ENCODE measurements around the gene KPNA3. TPM values are rescaled to one million over a fixed set of nuclear protein-coding genes. Genes with fewer than 3 reads are reported as not detected.

KPNA3 gene
- total and polyA plus RNA-seq, 2 donors (not counting 3 experiments of a cell fraction or from before 2014, with no cell fraction given): 19.6 to 60.4 TPM

- H3K27me3 ChIP-seq (ENCODE audit: control insufficient read depth in 2 of 2, insufficient read depth in 2 of 2, low read length in 2 of 2): no peaks in the 10 kb centered on the region
- POLR2A ChIA-PET: no interaction called here
- H3K4me1 ChIP-seq (ENCODE audit: control insufficient read depth, extremely low read depth, insufficient read depth, low read length): no peaks in the 10 kb centered on the region
- H3K9ac ChIP-seq (replicated peaks; ENCODE audit: extremely low read depth, insufficient read depth, low read length): no peak overlapping the region
- no peak overlapping the region for H3K4me3 ChIP-seq (replicated peaks in 1 of 3; ENCODE audit: insufficient read depth in 1 of 3, low read depth in 1 of 3, low read length in 3 of 3)
- no peaks in the 10 kb centered on the region for H3K79me2 ChIP-seq (ENCODE audit: control insufficient read depth, insufficient read depth, low read length)
- no peaks in the 10 kb centered on the region for H3K36me3 ChIP-seq (ENCODE audit: control insufficient read depth in 2 of 2, extremely low read depth in 1 of 2, insufficient read depth in 2 of 2, low read length in 2 of 2)
- DNase-seq (ENCODE audit: low read depth, low spot score) (no peak), FAIRE-seq (no peak)
- H3K27ac ChIP-seq (ENCODE audit: insufficient read depth, low read depth, low read length): no peak overlapping the region
- H2AFZ ChIP-seq (ENCODE audit: low read depth, low read length): no peak overlapping the region
- TF ChIP-seq, protein P1, sequence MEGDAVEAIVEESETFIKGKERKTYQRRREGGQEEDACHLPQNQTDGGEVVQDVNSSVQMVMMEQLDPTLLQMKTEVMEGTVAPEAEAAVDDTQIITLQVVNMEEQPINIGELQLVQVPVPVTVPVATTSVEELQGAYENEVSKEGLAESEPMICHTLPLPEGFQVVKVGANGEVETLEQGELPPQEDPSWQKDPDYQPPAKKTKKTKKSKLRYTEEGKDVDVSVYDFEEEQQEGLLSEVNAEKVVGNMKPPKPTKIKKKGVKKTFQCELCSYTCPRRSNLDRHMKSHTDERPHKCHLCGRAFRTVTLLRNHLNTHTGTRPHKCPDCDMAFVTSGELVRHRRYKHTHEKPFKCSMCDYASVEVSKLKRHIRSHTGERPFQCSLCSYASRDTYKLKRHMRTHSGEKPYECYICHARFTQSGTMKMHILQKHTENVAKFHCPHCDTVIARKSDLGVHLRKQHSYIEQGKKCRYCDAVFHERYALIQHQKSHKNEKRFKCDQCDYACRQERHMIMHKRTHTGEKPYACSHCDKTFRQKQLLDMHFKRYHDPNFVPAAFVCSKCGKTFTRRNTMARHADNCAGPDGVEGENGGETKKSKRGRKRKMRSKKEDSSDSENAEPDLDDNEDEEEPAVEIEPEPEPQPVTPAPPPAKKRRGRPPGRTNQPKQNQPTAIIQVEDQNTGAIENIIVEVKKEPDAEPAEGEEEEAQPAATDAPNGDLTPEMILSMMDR (IDR thresholded peaks at IDR 0.05; ENCODE audit: extremely low read depth in 1 of 2, insufficient read depth in 1 of 2, low read depth in 1 of 2, low read length in 2 of 2): no peak
- TF ChIP-seq POLR2AphosphoS5 (IDR thresholded peaks at IDR 0.05; ENCODE audit: insufficient read depth, low read depth, low read length) (no peak), EZH2 (IDR thresholded peaks at IDR 0.05; ENCODE audit: borderline replicate concordance, low read depth, low read length, severe bottlenecking) (no peak), POLR2A (IDR thresholded peaks at IDR 0.05; ENCODE audit: low read depth, low read length) (no peak), MYC (IDR thresholded peaks at IDR 0.05; ENCODE audit: low read depth, low read length) (no peak), FOS (IDR thresholded peaks at IDR 0.05; ENCODE audit: borderline replicate concordance, insufficient read depth, low read length) (no peak), GATA2 (IDR thresholded peaks at IDR 0.05; ENCODE audit: insufficient read depth, insufficient read length, low read depth, low read length) (no peak), JUN (IDR thresholded peaks at IDR 0.05; ENCODE audit: borderline replicate concordance, insufficient read depth, insufficient read length, low read depth) (no peak)
- TF ChIP-seq, protein P2, sequence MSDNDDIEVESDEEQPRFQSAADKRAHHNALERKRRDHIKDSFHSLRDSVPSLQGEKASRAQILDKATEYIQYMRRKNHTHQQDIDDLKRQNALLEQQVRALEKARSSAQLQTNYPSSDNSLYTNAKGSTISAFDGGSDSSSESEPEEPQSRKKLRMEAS (IDR thresholded peaks at IDR 0.05; ENCODE audit: insufficient read depth, insufficient read length): no peak
- no peaks in the 10 kb centered on the region for H4K20me1 ChIP-seq (replicated peaks; ENCODE audit: control insufficient read depth, extremely low read depth, insufficient read depth, low read length)
- BruUV-seq (replicated peaks): no TSS peak
- CTCF ChIA-PET: no interaction called here
- H3K4me2 ChIP-seq (ENCODE audit: insufficient read depth, low read length): no peak overlapping the region
- no peaks in the 10 kb centered on the region for H3K9me3 ChIP-seq (replicated peaks; ENCODE audit: control insufficient read depth, insufficient read depth, low read length)
- intact Hi-C loops (cut with micrococcal nuclease) (no loop called here), dilution Hi-C loops (cut with MboI; ENCODE audit: extremely low pct_ligation_motif_present, low sequenced_read_pairs) (no loop called here)
- no peaks in the 10 kb centered on the region for H3K9me1 ChIP-seq (replicated peaks; ENCODE audit: control insufficient read depth, extremely low read depth, insufficient read depth, low read length)
Observed at GRCh38 chr13:49841964-49842363, 49.5 kb upstream of the KPNA3 start.
